ENCODE measurements around the gene ARF6.
"Not testable (repeated sequence)": the region's sequence is repeated elsewhere in the genome, so short reads cannot be mapped to it uniquely, and the experiment has no call there.

ARF6 gene

DNA sequence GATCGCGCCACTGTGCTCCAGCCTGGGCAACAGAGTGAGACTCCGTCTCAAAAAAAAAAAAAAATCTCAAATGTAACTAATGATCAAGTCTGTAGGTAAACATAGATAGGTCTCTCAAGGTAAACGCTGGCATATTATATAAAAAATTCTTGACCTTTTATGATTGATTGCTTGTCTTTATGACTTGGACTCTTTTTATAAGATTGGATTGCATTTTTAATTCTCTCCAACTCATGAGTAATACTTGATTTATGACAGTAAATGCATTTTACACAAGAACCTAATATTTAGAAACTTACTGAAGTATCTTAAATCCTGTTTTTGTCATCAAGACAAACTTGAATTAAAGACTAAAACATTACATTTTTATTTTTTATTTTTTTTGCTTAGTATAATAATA, 16.1 kb downstream of the ARF6 start:
- no peak for DNase-seq

DNA sequence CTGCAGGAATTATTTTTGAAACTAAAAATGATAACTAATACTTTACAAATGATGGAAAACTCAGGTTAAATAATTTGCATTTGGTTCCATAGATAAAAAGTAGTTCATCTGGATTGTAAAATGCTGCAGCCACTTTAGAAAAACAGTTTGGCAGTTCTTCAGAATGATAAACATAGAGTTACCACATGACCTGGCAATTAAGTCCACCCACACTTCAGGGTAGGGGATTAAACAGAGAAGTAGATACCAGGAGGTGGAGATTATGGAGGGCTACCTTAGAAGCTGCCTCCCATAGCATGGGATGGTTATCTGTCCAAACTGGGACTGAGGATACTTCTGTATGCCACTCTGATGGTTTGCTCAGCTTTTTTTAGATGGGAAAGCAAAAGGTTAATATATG, 22.2 kb downstream of the ARF6 start:
- no peak for DNase-seq

DNA sequence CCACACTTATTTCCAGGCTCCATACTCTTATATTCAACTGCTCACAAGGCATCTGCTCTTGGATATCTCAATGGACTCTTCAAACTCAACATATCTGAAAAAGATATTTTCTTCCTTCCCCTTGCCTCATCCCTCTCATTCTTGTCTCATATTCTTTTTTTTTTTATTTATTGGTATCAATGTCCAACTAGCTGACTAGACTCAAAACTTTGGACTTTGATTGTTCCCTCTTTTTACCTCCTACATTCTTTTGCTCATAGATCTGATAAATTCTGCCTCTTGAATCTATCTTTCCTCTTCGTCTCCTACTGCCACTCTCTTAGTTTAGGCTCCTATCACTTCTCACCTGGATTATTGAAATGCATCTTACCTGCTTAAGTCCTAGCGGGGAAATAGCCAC, 25.8 kb downstream of the ARF6 start:
- no peak for DNase-seq

GRCh38 chr14:49919825-49920659, 27.2 kb downstream of the ARF6 start:
- DNase-seq, result no peak

DNA sequence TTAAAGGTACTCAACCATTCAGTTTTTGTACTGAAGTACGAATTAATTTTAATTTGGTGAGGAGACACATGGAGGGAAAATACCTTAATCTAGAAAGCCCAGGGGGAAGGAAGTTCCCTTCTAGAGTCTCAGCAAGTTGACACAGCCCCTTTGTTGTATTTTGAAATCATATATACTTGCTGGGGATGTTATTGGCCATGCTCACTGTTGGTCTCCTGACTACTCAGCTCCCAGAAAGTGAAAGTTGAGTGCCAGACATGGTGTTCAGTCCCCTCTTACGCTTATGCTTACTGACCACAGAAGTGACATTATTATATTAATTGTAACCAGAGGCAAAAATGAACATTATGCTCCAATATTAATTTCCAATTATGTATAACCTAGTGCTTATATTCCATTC, 28.1 kb downstream of the ARF6 start:
- no peak for DNase-seq

GRCh38 chr14:49921401-49921800, 28.5 kb downstream of the ARF6 start:
- DNase-seq, result no peak

- DNase-seq, result no peak
Measured at GRCh38 chr14:49923442-49923841, 30.6 kb downstream of the ARF6 start.

DNA sequence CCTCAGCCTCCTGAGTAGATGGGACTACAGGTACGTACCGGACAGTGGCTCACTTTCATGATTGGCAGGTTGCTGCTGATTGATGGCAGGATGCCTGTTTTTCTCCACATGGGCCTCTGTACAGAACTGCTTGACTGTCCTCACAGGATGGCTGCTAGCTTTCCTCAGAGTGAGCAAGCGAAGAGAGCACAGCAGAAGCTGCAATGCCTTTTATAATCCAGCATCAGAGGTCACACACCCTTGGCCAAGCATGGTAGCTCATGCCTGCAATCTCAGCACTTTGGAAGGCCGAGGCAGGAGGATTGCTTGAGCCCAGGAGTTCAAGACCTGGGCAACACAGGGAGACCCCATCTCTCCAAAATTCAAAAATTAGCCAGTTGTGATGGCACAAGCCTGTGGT, 31.0 kb downstream of the ARF6 start:
- DNase-seq, result no peak

DNA sequence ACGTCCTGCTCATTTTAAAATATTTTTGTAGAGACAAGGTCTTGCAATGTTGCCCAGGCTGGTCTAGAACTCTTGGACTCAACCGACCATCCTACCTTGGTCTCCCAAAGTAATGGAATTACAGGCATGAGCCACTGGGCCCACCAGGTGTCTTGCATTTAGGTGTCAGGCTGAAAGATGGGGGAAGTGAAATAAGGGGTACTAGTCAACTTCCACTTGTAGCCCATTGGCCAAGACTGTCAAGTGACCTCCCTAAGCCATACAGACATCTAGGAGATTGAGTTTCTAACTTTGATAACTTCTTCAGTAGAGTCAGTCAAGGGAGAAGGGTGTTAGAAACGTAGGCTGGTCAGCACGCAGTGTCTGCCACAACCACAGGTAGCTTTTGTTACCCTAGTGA, 32.0 kb downstream of the ARF6 start:
- no peak for DNase-seq

- DNase-seq, result no peak
Measured at GRCh38 chr14:49926803-49927202, 33.9 kb downstream of the ARF6 start.

DNA sequence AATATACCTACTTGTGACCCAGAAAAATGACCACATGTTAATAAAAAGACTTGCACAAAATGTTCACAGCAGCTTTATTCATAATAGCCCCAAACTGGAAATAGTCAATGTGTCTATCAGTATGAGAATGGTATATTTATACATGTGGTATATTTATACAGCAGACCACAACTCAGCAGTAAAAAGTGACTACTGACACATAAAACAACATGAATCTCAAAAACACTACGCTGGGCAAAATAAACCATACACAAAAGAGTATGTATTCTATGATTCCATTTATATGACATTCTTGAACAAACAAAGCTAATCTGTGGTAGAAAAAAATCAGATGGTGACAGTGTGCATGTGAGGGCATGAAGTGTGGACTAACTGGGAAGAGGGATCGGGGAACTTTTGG, 35.1 kb downstream of the ARF6 start:
- DNase-seq, result no peak

DNA sequence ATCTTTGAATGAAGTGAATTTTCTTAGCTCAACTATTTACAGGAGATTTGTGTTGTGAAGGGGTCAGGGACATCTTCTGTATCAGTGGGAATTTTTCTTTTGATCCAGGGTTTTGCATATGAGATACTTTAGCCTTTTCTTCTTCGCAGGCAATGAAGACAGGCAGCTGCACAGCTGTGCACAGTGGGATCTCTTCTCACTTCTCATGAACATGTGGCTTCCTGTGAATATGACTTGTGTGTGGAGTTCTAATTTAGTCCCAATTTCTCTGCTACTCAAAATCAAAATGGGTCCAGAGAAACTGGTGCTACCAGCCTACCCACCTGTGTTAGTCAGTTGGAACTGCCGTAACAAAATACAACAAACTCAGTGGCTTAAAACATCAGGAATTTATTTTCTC, 37.8 kb downstream of the ARF6 start:
- no peak for DNase-seq

GRCh38 chr14:49931523-49931922, 38.6 kb downstream of the ARF6 start:
- no peak for DNase-seq

DNA sequence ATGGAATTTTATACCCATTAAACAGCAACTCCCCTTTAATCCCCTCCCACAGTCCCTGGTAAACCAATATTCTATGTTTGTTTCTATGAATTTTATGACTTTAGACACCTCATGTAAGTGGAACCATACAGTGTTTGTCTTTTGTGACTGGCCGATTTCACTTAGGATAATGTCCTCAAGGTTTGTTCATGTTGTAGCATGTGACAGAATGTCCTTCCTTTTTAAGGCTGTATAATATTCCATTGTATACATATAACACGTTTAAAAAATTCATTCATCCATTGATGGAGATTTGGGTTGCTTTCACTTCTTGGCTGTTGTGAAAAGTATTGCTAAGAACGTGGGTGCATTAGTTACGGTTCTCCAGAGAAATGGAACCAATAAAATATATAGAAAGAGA, 40.2 kb downstream of the ARF6 start:
- no peak for DNase-seq

- no peak for DNase-seq
Measured at GRCh38 chr14:49933704-49934103, 40.8 kb downstream of the ARF6 start.

GRCh38 chr14:49934646-49935045, 41.8 kb downstream of the ARF6 start:
- no peak for DNase-seq

GRCh38 chr14:49935526-49935925, 42.6 kb downstream of the ARF6 start:
- DNase-seq, result no peak

DNA sequence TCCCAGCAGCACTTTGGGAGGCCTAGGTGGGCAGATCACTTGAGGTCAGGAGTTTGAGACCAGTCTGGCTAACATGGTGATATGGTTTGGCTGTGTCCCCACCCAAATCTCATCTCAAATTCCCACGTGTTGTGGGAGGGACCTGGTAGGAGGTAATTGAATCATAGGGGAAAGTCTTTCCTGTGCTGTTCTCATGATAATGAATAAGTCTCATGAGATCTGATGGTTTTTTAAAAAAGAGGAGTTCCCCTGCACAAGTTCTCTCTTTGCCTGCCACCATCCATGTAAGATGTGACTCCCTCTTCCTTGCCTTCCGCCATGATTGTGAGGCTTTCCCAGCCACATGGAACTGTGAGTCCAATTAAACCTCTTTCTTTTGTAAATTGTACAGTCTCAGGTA, 43.4 kb downstream of the ARF6 start:
- not testable (repeated sequence) for DNase-seq

GRCh38 chr14:49936882-49937281, 44.0 kb downstream of the ARF6 start:
- DNase-seq, result not testable (repeated sequence)

GRCh38 chr14:49939215-49939614, 46.3 kb downstream of the ARF6 start:
- not testable (repeated sequence) for DNase-seq

DNA sequence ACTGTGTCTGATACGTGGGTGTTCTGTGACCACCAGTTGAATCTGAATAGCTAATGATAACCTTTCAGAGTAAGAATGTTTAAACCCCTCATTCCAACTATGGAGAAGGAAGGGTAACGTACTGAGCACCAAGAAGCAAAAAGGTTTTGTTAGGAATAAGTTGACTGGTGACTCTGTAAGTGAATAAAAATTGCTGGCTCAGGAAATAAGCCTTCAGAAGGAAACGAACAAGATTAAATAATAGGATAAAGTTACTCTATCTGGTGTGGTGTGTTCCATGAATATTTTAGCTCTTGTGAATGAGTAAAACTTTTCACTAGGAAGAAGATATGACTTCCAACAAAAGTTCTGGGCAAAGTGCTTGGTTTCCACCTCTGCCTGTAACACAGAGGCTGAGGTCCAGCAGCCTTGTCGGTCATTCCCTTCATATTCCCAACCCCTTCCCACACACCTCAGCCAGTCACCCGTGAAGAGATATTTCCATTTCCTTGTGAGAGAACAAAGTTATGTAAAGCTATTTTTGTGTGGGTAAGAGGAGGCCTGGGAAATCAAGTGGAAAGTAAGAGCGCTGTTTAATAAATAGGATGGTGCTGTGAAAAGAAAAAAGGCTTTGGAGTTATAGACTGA, 47.1 kb downstream of the ARF6 start:
- no peak for DNase-seq

- no peak for DNase-seq
Measured at GRCh38 chr14:49940808-49941421, 48.0 kb downstream of the ARF6 start.

DNA sequence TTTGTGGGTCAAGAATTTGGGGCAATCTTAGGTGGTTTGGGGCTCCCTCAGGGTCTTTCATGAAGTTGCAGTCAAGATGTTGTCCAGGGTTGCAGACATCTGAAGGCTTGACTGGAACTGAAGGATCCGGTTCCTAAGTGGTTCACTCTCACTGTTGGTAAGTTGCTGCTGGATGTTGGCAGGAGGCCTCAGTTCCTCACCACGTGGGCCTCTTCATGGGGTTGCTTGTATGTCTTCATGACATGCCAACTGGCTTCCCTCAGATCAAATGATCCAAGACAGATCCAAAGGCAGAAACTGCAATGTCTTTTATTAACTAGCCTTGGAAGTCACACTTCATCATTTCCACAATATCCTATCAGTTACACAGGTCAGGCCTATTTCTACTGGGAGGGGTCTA, 49.2 kb downstream of the ARF6 start:
- DNase-seq, result no peak

- DNase-seq, result no peak
Measured at GRCh38 chr14:49944501-49944900, 51.6 kb downstream of the ARF6 start.

Data from NCI-H1436 treated with DMSO at 0.1 percent for 48 hours (cell line).